ENCODE data around the gene TMEM232.
"Not testable (repeated sequence)": the region's sequence is repeated elsewhere in the genome, so short reads cannot be mapped to it uniquely, and the experiment has no call there.

Gene TMEM232

GRCh38 chr5:110738812-110739651 is 12.6 kb upstream of the TMEM232 start, which contains the start of gene SLC25A46:
Gene SLC25A46, plus strand, starts transcription at chr5:110739007. Its CDS starts 113 bp downstream, at chr5:110739120.
- Histone ChIP-seq H3K27me3 (replicated peaks; ENCODE audit: control insufficient read depth, insufficient read depth, low read length) (no peaks in the 10 kb centered on the region), H3K36me3 (ENCODE audit: control insufficient read depth, insufficient read depth, low read length) (no peaks in the 10 kb centered on the region), H3K4me3 (replicated peaks; ENCODE audit: low read depth, low read length) (peak within 1 kb of the TSS; percentile 85)
- DNase-seq (ENCODE audit: extremely low read depth, insufficient read length) = peak; percentile 89
- TF ChIP-seq CTCF (IDR thresholded peaks at IDR 0.05; ENCODE audit: insufficient read depth, low read length, poor library complexity, severe bottlenecking) = no peak

- no peak for TF ChIP-seq CTCF (IDR thresholded peaks at IDR 0.05; ENCODE audit: insufficient read depth, low read length, poor library complexity, severe bottlenecking)
- no peak for DNase-seq (ENCODE audit: extremely low read depth, insufficient read length)
- Histone ChIP-seq H3K36me3 (ENCODE audit: control insufficient read depth, insufficient read depth, low read length) (no peaks in the 10 kb centered on the region), H3K4me3 (replicated peaks; ENCODE audit: low read depth, low read length) (peak overlapping the region; percentile 85), H3K27me3 (replicated peaks; ENCODE audit: control insufficient read depth, insufficient read depth, low read length) (no peaks in the 10 kb centered on the region)
These were observed 12.0 kb upstream of the TMEM232 start for GRCh38 chr5:110738503-110738811.

GRCh38 chr5:110736753-110737152 is 10.3 kb upstream of the TMEM232 start:
- Histone ChIP-seq H3K36me3 (ENCODE audit: control insufficient read depth, insufficient read depth, low read length) (no peaks in the 10 kb centered on the region), H3K27me3 (replicated peaks; ENCODE audit: control insufficient read depth, insufficient read depth, low read length) (no peaks in the 10 kb centered on the region), H3K4me3 (replicated peaks; ENCODE audit: low read depth, low read length) (no peak overlapping the region)
- DNase-seq (ENCODE audit: extremely low read depth, insufficient read length) = no peak
- no peak for TF ChIP-seq CTCF (IDR thresholded peaks at IDR 0.05; ENCODE audit: insufficient read depth, low read length, poor library complexity, severe bottlenecking)

- no peak for TF ChIP-seq CTCF (IDR thresholded peaks at IDR 0.05; ENCODE audit: insufficient read depth, low read length, poor library complexity, severe bottlenecking)
- Histone ChIP-seq H3K27me3 (replicated peaks; ENCODE audit: control insufficient read depth, insufficient read depth, low read length) (no peaks in the 10 kb centered on the region), H3K4me3 (replicated peaks; ENCODE audit: low read depth, low read length) (no peak overlapping the region), H3K36me3 (ENCODE audit: control insufficient read depth, insufficient read depth, low read length) (no peaks in the 10 kb centered on the region)
- DNase-seq (ENCODE audit: extremely low read depth, insufficient read length) = no peak
These were observed 9.1 kb upstream of the TMEM232 start for GRCh38 chr5:110735556-110735955.

GRCh38 chr5:110734101-110734500 is 7.6 kb upstream of the TMEM232 start:
- Histone ChIP-seq H3K27me3 (replicated peaks; ENCODE audit: control insufficient read depth, insufficient read depth, low read length) (no peaks in the 10 kb centered on the region), H3K4me3 (replicated peaks; ENCODE audit: low read depth, low read length) (no peak overlapping the region), H3K36me3 (ENCODE audit: control insufficient read depth, insufficient read depth, low read length) (no peaks in the 10 kb centered on the region)
- no peak for DNase-seq (ENCODE audit: extremely low read depth, insufficient read length)
- no peak for TF ChIP-seq CTCF (IDR thresholded peaks at IDR 0.05; ENCODE audit: insufficient read depth, low read length, poor library complexity, severe bottlenecking)

GRCh38 chr5:110731499-110731898 is 5.0 kb upstream of the TMEM232 start:
- DNase-seq (ENCODE audit: extremely low read depth, insufficient read length); H3K27me3 ChIP-seq (replicated peaks; ENCODE audit: control insufficient read depth, insufficient read depth, low read length); H3K36me3 ChIP-seq (ENCODE audit: control insufficient read depth, insufficient read depth, low read length); H3K4me3 ChIP-seq (replicated peaks; ENCODE audit: low read depth, low read length): not testable (repeated sequence)
